ENCODE measurements around the gene LGI4.
A peak's percentile ranks its signal among the peaks of the same experiment; 100 is the strongest.
"Not testable (repeated sequence)": the region's sequence is repeated elsewhere in the genome, so short reads cannot be mapped to it uniquely, and the experiment has no call there.

LGI4 gene

GRCh38 chr19:35154525-35155406 is 19.9 kb upstream of the LGI4 start, which contains the start of gene FXYD5:
FXYD5 (plus strand) TSS chr19:35154735; CDS start chr19:35155551, 816 bp downstream.
- Histone ChIP-seq H3K4me3 (ENCODE audit: low read depth, low read length) (peak within 1 kb of the TSS; percentile 83), H3K18ac (ENCODE audit: low read length) (peak within 1 kb of the TSS; percentile 90), H3K79me1 (ENCODE audit: low read length) (peaks cover 12% of the 10 kb centered on the region), H3K79me2 (ENCODE audit: control insufficient read depth, insufficient read depth, low read length, poor library complexity) (peaks cover 3% of the 10 kb centered on the region), H3K14ac (ENCODE audit: low read length) (peak within 1 kb of the TSS; percentile 85), H2AFZ (ENCODE audit: insufficient read depth, low read length, poor library complexity) (peak within 1 kb of the TSS; percentile 92), H4K12ac (ENCODE audit: low read depth, low read length) (peak within 1 kb of the TSS; percentile 68), H2AK5ac (ENCODE audit: low read length) (peak within 1 kb of the TSS; percentile 35), H3K9ac (ENCODE audit: low read length) (peak within 1 kb of the TSS; percentile 67), H3K9me3 (ENCODE audit: insufficient read depth, low read depth, low read length) (peaks cover 2% of the 10 kb centered on the region), H3K27ac (ENCODE audit: low read depth, low read length) (peak within 1 kb of the TSS; percentile 43), H4K91ac (ENCODE audit: low read depth, low read length) (peak within 1 kb of the TSS; percentile 92), H3K36me3 (ENCODE audit: control insufficient read depth in 1 of 2, insufficient read depth in 2 of 2, low read length in 2 of 2) (peaks cover 3 to 14% of the 10 kb centered on the region in 2 experiments), H4K8ac (ENCODE audit: low read depth, low read length) (peak within 1 kb of the TSS; percentile 82), H2BK12ac (ENCODE audit: low read length) (peak within 1 kb of the TSS; percentile 46), H2BK5ac (ENCODE audit: low read depth, low read length, poor library complexity) (peak within 1 kb of the TSS; percentile 77), H3K27me3 (ENCODE audit: insufficient read depth, low read length) (no peaks in the 10 kb centered on the region), H3K4me1 (ENCODE audit: control insufficient read depth in 1 of 2, insufficient read depth in 2 of 2, low read length in 2 of 2) (peaks cover 9 to 21% of the 10 kb centered on the region in 2 experiments), H3K23ac (ENCODE audit: low read length) (no peak within 1 kb of the TSS), H3K4ac (ENCODE audit: low read depth, low read length) (peak within 1 kb of the TSS; percentile 71), H3K4me2 (ENCODE audit: low read length) (peak within 1 kb of the TSS; percentile 96), H2BK120ac (ENCODE audit: insufficient read depth, low read length, poor library complexity) (peak within 1 kb of the TSS; percentile 77)
- no CpG with 5 or more reads among the region's 49 CpGs for WGBS (ENCODE audit: extremely low coverage, insufficient coverage, insufficient read length)
- DNase-seq, result peak; percentile 77 to 86

GRCh38 chr19:35153701-35154524 is 19.1 kb upstream of the LGI4 start:
- peak overlapping the region; percentile 83 for H3K4me3 ChIP-seq (ENCODE audit: low read depth, low read length)
- peak overlapping the region; percentile 77 for H2BK120ac ChIP-seq (ENCODE audit: insufficient read depth, low read length, poor library complexity)
- peak overlapping the region; percentile 51 for H3K4ac ChIP-seq (ENCODE audit: low read depth, low read length)
- peaks cover 2% of the 10 kb centered on the region for H3K9me3 ChIP-seq (ENCODE audit: insufficient read depth, low read depth, low read length)
- H2AK5ac ChIP-seq (ENCODE audit: low read length), result peak overlapping the region; percentile 28
- DNase-seq, result peak in 1 of 2 donors; percentile 42
- H3K14ac ChIP-seq (ENCODE audit: low read length), result peak overlapping the region; percentile 30
- no peak overlapping the region for H3K23ac ChIP-seq (ENCODE audit: low read length)
- H2BK12ac ChIP-seq (ENCODE audit: low read length), result peak overlapping the region; percentile 46
- peak overlapping the region; percentile 11 for H2AFZ ChIP-seq (ENCODE audit: insufficient read depth, low read length, poor library complexity)
- H4K8ac ChIP-seq (ENCODE audit: low read depth, low read length), result peak overlapping the region; percentile 59
- peaks cover 12% of the 10 kb centered on the region for H3K79me1 ChIP-seq (ENCODE audit: low read length)
- peaks cover 3 to 6% of the 10 kb centered on the region in 2 experiments for H3K36me3 ChIP-seq (ENCODE audit: control insufficient read depth in 1 of 2, insufficient read depth in 2 of 2, low read length in 2 of 2)
- peak overlapping the region; percentile 92 for H4K91ac ChIP-seq (ENCODE audit: low read depth, low read length)
- peak overlapping the region; percentile 14 for H4K12ac ChIP-seq (ENCODE audit: low read depth, low read length)
- H3K4me2 ChIP-seq (ENCODE audit: low read length), result peak overlapping the region; percentile 96
- peak overlapping the region; percentile 26 for H2BK5ac ChIP-seq (ENCODE audit: low read depth, low read length, poor library complexity)
- peaks cover 3% of the 10 kb centered on the region for H3K79me2 ChIP-seq (ENCODE audit: control insufficient read depth, insufficient read depth, low read length, poor library complexity)
- no peaks in the 10 kb centered on the region for H3K27me3 ChIP-seq (ENCODE audit: insufficient read depth, low read length)
- peak overlapping the region; percentile 70 for H3K18ac ChIP-seq (ENCODE audit: low read length)
- no CpG with 5 or more reads among the region's 36 CpGs for WGBS (ENCODE audit: extremely low coverage, insufficient coverage, insufficient read length)
- H3K4me1 ChIP-seq (ENCODE audit: control insufficient read depth in 1 of 2, insufficient read depth in 2 of 2, low read length in 2 of 2), result peaks cover 9 to 21% of the 10 kb centered on the region in 2 experiments
- H3K27ac ChIP-seq (ENCODE audit: low read depth, low read length), result no peak overlapping the region
- H3K9ac ChIP-seq (ENCODE audit: low read length), result no peak overlapping the region

- H2BK12ac ChIP-seq (ENCODE audit: low read length); H4K91ac ChIP-seq (ENCODE audit: low read depth, low read length); H3K36me3 ChIP-seq (ENCODE audit: control insufficient read depth in 1 of 2, insufficient read depth in 2 of 2, low read length in 2 of 2); H3K23ac ChIP-seq (ENCODE audit: low read length); H3K27me3 ChIP-seq (ENCODE audit: insufficient read depth, low read length); H3K27ac ChIP-seq (ENCODE audit: low read depth, low read length); H2AK5ac ChIP-seq (ENCODE audit: low read length); H3K4ac ChIP-seq (ENCODE audit: low read depth, low read length); H3K9ac ChIP-seq (ENCODE audit: low read length); H3K79me2 ChIP-seq (ENCODE audit: control insufficient read depth, insufficient read depth, low read length, poor library complexity); H3K4me3 ChIP-seq (ENCODE audit: low read depth, low read length); H4K12ac ChIP-seq (ENCODE audit: low read depth, low read length); H3K9me3 ChIP-seq (ENCODE audit: insufficient read depth, low read depth, low read length); H3K14ac ChIP-seq (ENCODE audit: low read length); H3K18ac ChIP-seq (ENCODE audit: low read length); H2AFZ ChIP-seq (ENCODE audit: insufficient read depth, low read length, poor library complexity); H4K8ac ChIP-seq (ENCODE audit: low read depth, low read length); H2BK5ac ChIP-seq (ENCODE audit: low read depth, low read length, poor library complexity); H2BK120ac ChIP-seq (ENCODE audit: insufficient read depth, low read length, poor library complexity): not testable (repeated sequence)
- peaks cover 9 to 21% of the 10 kb centered on the region in 2 experiments for H3K4me1 ChIP-seq (ENCODE audit: control insufficient read depth in 1 of 2, insufficient read depth in 2 of 2, low read length in 2 of 2)
- H3K79me1 ChIP-seq (ENCODE audit: low read length), result peaks cover 12% of the 10 kb centered on the region
- peak in 1 of 2 donors; percentile 23 for DNase-seq
- H3K4me2 ChIP-seq (ENCODE audit: low read length), result peak overlapping the region; percentile 96
- no CpG with 5 or more reads among the region's 10 CpGs for WGBS (ENCODE audit: extremely low coverage, insufficient coverage, insufficient read length)
Observed at GRCh38 chr19:35153129-35153522, 18.3 kb upstream of the LGI4 start.

GRCh38 chr19:35151273-35152065 is 16.6 kb upstream of the LGI4 start:
- no peak overlapping the region for H3K23ac ChIP-seq (ENCODE audit: low read length)
- H3K27ac ChIP-seq (ENCODE audit: low read depth, low read length), result no peak overlapping the region
- no peak overlapping the region for H4K8ac ChIP-seq (ENCODE audit: low read depth, low read length)
- no peaks in the 10 kb centered on the region for H3K27me3 ChIP-seq (ENCODE audit: insufficient read depth, low read length)
- no peak overlapping the region for H4K12ac ChIP-seq (ENCODE audit: low read depth, low read length)
- no peak overlapping the region for H2AK5ac ChIP-seq (ENCODE audit: low read length)
- H2BK12ac ChIP-seq (ENCODE audit: low read length), result no peak overlapping the region
- peaks cover 12% of the 10 kb centered on the region for H3K79me1 ChIP-seq (ENCODE audit: low read length)
- H3K9me3 ChIP-seq (ENCODE audit: insufficient read depth, low read depth, low read length), result peaks cover 2% of the 10 kb centered on the region
- H3K79me2 ChIP-seq (ENCODE audit: control insufficient read depth, insufficient read depth, low read length, poor library complexity), result peaks cover 3% of the 10 kb centered on the region
- H3K9ac ChIP-seq (ENCODE audit: low read length), result no peak overlapping the region
- H3K4me3 ChIP-seq (ENCODE audit: low read depth, low read length), result no peak overlapping the region
- H3K4me2 ChIP-seq (ENCODE audit: low read length), result no peak overlapping the region
- no peaks in the 10 kb centered on the region for H3K36me3 ChIP-seq (ENCODE audit: control insufficient read depth in 1 of 2, insufficient read depth in 2 of 2, low read length in 2 of 2)
- H2BK120ac ChIP-seq (ENCODE audit: insufficient read depth, low read length, poor library complexity), result no peak overlapping the region
- H2AFZ ChIP-seq (ENCODE audit: insufficient read depth, low read length, poor library complexity), result no peak overlapping the region
- no peak overlapping the region for H3K14ac ChIP-seq (ENCODE audit: low read length)
- WGBS (ENCODE audit: extremely low coverage, insufficient coverage, insufficient read length), result no CpG with 5 or more reads among the region's 20 CpGs
- H3K18ac ChIP-seq (ENCODE audit: low read length), result no peak overlapping the region
- H3K4ac ChIP-seq (ENCODE audit: low read depth, low read length), result no peak overlapping the region
- H2BK5ac ChIP-seq (ENCODE audit: low read depth, low read length, poor library complexity), result no peak overlapping the region
- H4K91ac ChIP-seq (ENCODE audit: low read depth, low read length), result no peak overlapping the region
- peaks cover 9 to 21% of the 10 kb centered on the region in 2 experiments for H3K4me1 ChIP-seq (ENCODE audit: control insufficient read depth in 1 of 2, insufficient read depth in 2 of 2, low read length in 2 of 2)
- peak; percentile 77 to 84 for DNase-seq
